MM.1S (cell line): ENCODE measurements around the gene C17orf107.

ENCODE experiments used
- DNase-seq: peaks from one replicate; pipeline ENCODE4 v3.0.0-alpha.2; 2015
- H2AFZ ChIP-seq: fragments of 300-600 bp; sonication (generic); 2 replicates; pipeline ENCODE4 v1.6.0; 2016; ENCODE audit warnings: antibody characterized with exemption, low read length
- H3F3A ChIP-seq: fragments of 300-600 bp; sonication (generic); 2 replicates; pipeline ENCODE4 v1.6.1; 2016; ENCODE audit warnings: mild to moderate bottlenecking, antibody characterized with exemption, low read length, moderate library complexity, mixed read lengths; ENCODE audit not compliant: insufficient read depth
- H3K27ac ChIP-seq: fragments of 300-600 bp; sonication (generic); 2 replicates; pipeline ENCODE4 v1.5.1; 2016; ENCODE audit warnings: mild to moderate bottlenecking, low read length
- H3K27me3 ChIP-seq: fragments of 300-600 bp; sonication (generic); replicated peaks from 2 replicates; pipeline ENCODE4 v1.6.0; 2016; ENCODE audit warnings: low read length; ENCODE audit not compliant: insufficient read depth
- H3K36me3 ChIP-seq: fragments of 300-600 bp; sonication (generic); replicated peaks from 2 replicates; pipeline ENCODE4 v1.6.1; 2016; ENCODE audit warnings: mild to moderate bottlenecking, low read length, mixed read lengths; ENCODE audit not compliant: insufficient read depth
- H3K4me1 ChIP-seq: fragments of 300-600 bp; sonication (generic); 2 replicates; pipeline ENCODE4 v1.6.1; 2016; ENCODE audit warnings: low read length, mixed read lengths
- H3K4me2 ChIP-seq: fragments of 300-600 bp; sonication (generic); 2 replicates; pipeline ENCODE4 v1.6.0; 2016; ENCODE audit warnings: low read depth, low read length
- H3K4me3 ChIP-seq: fragments of 300-600 bp; sonication (generic); 2 replicates; pipeline ENCODE4 v1.5.1; 2016; ENCODE audit warnings: low read length, mixed read lengths
- H3K79me2 ChIP-seq: fragments of 300-600 bp; sonication (generic); 2 replicates; pipeline ENCODE4 v1.6.1; 2016; ENCODE audit warnings: mixed run types, low read length, mixed read lengths
- H3K9ac ChIP-seq: fragments of 300-600 bp; sonication (generic); 2 replicates; pipeline ENCODE4 v1.6.1; 2016; ENCODE audit warnings: low read length, mixed read lengths
- H3K9me2 ChIP-seq: fragments of 300-600 bp; sonication (generic); replicated peaks from 2 replicates; pipeline ENCODE4 v1.6.1; 2016; ENCODE audit warnings: mild to moderate bottlenecking, low read length, mixed read lengths; ENCODE audit not compliant: insufficient read depth
- H3K9me3 ChIP-seq: fragments of 300-600 bp; sonication (generic); replicated peaks from 2 replicates; pipeline ENCODE4 v1.6.1; 2016; ENCODE audit warnings: mild to moderate bottlenecking, low read length, mixed read lengths; ENCODE audit not compliant: insufficient read depth
- H4K20me1 ChIP-seq: fragments of 300-600 bp; sonication (generic); 2 replicates; pipeline ENCODE4 v1.6.1; 2016; ENCODE audit warnings: mild to moderate bottlenecking, low read length, moderate library complexity, mixed read lengths; ENCODE audit not compliant: insufficient read depth
- CTCF ChIP-seq: fragments of 300-600 bp; sonication (generic); IDR thresholded peaks from 2 replicates; pipeline ENCODE4 v1.5.1; 2016; ENCODE audit warnings: antibody characterized with exemption, low read length, mixed read lengths
- EZH2 ChIP-seq: fragments of 300-600 bp; sonication (generic); optimal IDR thresholded peaks from 2 replicates; pipeline ENCODE3; 2017; ENCODE audit warnings: low read depth, mild to moderate bottlenecking, antibody characterized with exemption, low read length, mixed read lengths
- EZH2phosphoT487 ChIP-seq: fragments of 300-600 bp; sonication (generic); IDR thresholded peaks from 2 replicates; pipeline ENCODE4 v1.6.1; 2018; ENCODE audit warnings: antibody characterized with exemption, low read length

The C17orf107 gene

GRCh38 chr17:4946312-4946976 is 47.1 kb downstream of the C17orf107 start:
- H3K9me3 ChIP-seq: no peaks in the 10 kb centered on the region
- peaks cover 28% of the 10 kb centered on the region for H4K20me1 ChIP-seq
- peak overlapping the region; percentile 99 for H3K4me3 ChIP-seq
- peaks cover 46% of the 10 kb centered on the region for H3K4me1 ChIP-seq
- peak overlapping the region; percentile 95 for H3K4me2 ChIP-seq
- no peaks in the 10 kb centered on the region for H3K27me3 ChIP-seq
- H3K79me2 ChIP-seq: peaks cover 74% of the 10 kb centered on the region
- peaks cover 75% of the 10 kb centered on the region for H3F3A ChIP-seq
- H3K27ac ChIP-seq: peak overlapping the region; percentile 54
- TF ChIP-seq EZH2phosphoT487 (no peak), CTCF (no peak), EZH2 (no peak)
- no peaks in the 10 kb centered on the region for H3K9me2 ChIP-seq
- peak overlapping the region; percentile 99 for H3K9ac ChIP-seq
- no peaks in the 10 kb centered on the region for H3K36me3 ChIP-seq
- H2AFZ ChIP-seq: no peak overlapping the region
- no peak for DNase-seq

- peaks cover 75% of the 10 kb centered on the region for H3F3A ChIP-seq
Measured at GRCh38 chr17:4947010-4947410, 47.7 kb downstream of the C17orf107 start.

GRCh38 chr17:4947411-4948165 is 48.3 kb downstream of the C17orf107 start:
- Histone ChIP-seq H3F3A (peaks cover 71% of the 10 kb centered on the region), H3K27ac (peak overlapping the region; percentile 100), H3K9me2 (no peaks in the 10 kb centered on the region), H3K4me2 (peak overlapping the region; percentile 95), H3K27me3 (no peaks in the 10 kb centered on the region), H3K9ac (peak overlapping the region; percentile 99), H4K20me1 (peaks cover 28% of the 10 kb centered on the region), H3K4me3 (peak overlapping the region; percentile 99), H3K36me3 (no peaks in the 10 kb centered on the region), H3K79me2 (peaks cover 63% of the 10 kb centered on the region), H3K4me1 (peaks cover 43% of the 10 kb centered on the region), H3K9me3 (no peaks in the 10 kb centered on the region), H2AFZ (0 out of 2 replicates have a peak overlapping the region, but pooled peaks have one; percentile 19)
- DNase-seq: peak; percentile 59
- no peak for TF ChIP-seq CTCF
- no peak for TF ChIP-seq EZH2
- TF ChIP-seq EZH2phosphoT487: no peak

More at GRCh38 chr17:4947010-4947410, 47.7 kb downstream of the C17orf107 start:
- Histone ChIP-seq H3K27me3 (no peaks in the 10 kb centered on the region), H3K4me1 (peaks cover 48% of the 10 kb centered on the region), H3K9ac (peak overlapping the region; percentile 99), H3K9me3 (no peaks in the 10 kb centered on the region), H3K79me2 (peaks cover 69% of the 10 kb centered on the region), H3K27ac (peak overlapping the region; percentile 54), H4K20me1 (peaks cover 28% of the 10 kb centered on the region), H3K9me2 (no peaks in the 10 kb centered on the region), H3K4me3 (peak overlapping the region; percentile 99), H3K36me3 (no peaks in the 10 kb centered on the region), H3K4me2 (peak overlapping the region; percentile 95), H2AFZ (no peak overlapping the region)
- DNase-seq: no peak
- TF ChIP-seq EZH2 (no peak), EZH2phosphoT487 (no peak), CTCF (no peak)
